ENCODE measurements around the gene GPC5.
A peak's percentile ranks its signal among the peaks of the same experiment; 100 is the strongest.
"Not testable (repeated sequence)": the region's sequence is repeated elsewhere in the genome, so short reads cannot be mapped to it uniquely, and the experiment has no call there.

The GPC5 gene

DNA sequence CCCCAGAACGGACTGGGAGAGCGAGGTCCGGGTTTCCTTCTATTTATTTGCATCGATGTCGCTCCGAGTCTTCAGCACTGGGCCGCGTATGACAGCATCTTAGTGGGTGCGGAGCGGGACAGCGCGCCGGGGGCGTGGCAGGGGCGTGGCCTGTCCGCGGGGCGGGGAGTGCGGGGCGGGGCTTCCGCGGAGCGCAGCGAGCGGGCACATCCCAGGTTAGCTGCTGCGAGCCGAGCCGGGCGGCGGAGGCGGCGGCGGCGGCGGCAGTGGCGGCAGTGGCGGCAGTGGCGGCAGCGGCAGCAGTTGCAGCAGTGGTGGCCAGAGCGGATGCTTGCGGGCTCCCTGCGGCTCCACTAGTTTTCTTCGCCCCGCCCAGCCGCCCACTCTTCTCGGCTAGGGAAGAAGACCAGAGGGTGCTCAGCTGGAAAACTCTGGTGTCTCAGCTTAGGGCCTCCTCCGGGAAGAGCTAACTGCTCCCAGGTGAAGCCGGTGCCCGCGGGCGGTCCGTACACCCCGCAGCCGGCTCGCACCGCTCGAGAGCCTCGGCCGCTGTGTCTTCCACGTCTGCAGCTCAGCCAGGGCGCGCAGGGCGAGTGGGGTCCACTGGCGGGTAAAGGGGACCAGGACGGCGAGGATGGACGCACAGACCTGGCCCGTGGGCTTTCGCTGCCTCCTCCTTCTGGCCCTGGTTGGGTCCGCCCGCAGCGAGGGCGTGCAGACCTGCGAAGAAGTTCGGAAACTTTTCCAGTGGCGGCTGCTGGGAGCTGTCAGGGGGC, at the start of gene GPC5:
Gene GPC5 (plus strand): TSS at position 209 of the 776 bp plus-strand sequence.
- H3K9me3 ChIP-seq (ENCODE audit: control insufficient read depth, insufficient read depth, low read length), result no peaks in the 10 kb centered on the region
- H3K36me3 ChIP-seq (ENCODE audit: insufficient read depth, low read length), result no peaks in the 10 kb centered on the region
- no peaks in the 10 kb centered on the region for H3K4me1 ChIP-seq (ENCODE audit: insufficient read depth, low read length)
- peak within 1 kb of the TSS; percentile 70; the same call in 1 of the 2 replicates for H3K9ac ChIP-seq (ENCODE audit: low read depth, low read length)

GRCh38 chr13:91348906-91349435, 49.5 kb upstream of the GPC5 start:
- H3K9me3 ChIP-seq (ENCODE audit: control insufficient read depth, insufficient read depth, low read length), result no peaks in the 10 kb centered on the region
- H3K4me1 ChIP-seq (ENCODE audit: insufficient read depth, low read length), result peaks cover 20% of the 10 kb centered on the region
- H3K9ac ChIP-seq (ENCODE audit: low read depth, low read length), result peak overlapping the region; percentile 91
- peaks cover 13% of the 10 kb centered on the region for H3K36me3 ChIP-seq (ENCODE audit: insufficient read depth, low read length)

DNA sequence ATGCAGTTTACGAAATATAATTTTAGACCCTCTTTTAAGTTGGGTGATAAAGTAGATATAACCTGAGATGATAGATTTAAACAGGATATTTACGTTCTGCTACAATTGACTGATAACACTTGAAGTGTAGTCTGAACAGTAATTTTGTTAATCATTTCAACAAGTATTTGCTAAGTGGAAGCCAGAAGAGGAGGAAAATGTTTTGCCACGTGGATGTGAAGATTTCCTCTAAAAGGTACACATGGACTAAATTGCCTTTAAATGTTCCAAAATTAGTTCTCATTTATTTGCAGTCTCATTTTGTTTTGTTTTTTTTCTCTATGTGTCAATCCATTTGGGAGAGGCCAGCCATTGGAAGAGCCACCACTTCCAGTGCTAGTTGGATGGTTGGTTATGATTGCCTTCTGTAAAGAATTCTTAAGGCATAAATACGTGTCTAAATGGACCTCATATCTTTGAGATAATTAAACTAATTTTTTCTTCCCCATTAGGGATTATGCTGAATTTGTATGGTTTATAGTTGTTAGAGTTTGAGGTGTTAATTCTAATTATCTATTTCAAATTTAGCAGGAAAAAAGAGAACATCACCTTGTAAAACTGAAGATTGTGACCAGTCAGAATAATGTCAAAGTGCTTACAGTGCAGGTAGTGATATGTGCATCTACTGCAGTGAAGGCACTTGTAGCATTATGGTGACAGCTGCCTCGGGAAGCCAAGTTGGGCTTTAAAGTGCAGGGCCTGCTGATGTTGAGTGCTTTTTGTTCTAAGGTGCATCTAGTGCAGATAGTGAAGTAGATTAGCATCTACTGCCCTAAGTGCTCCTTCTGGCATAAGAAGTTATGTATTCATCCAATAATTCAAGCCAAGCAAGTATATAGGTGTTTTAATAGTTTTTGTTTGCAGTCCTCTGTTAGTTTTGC, 48.2 kb upstream of the GPC5 start:
- peak overlapping the region; percentile 91 for H3K9ac ChIP-seq (ENCODE audit: low read depth, low read length)
- peaks cover 20% of the 10 kb centered on the region for H3K4me1 ChIP-seq (ENCODE audit: insufficient read depth, low read length)
- peaks cover 13% of the 10 kb centered on the region for H3K36me3 ChIP-seq (ENCODE audit: insufficient read depth, low read length)
- H3K9me3 ChIP-seq (ENCODE audit: control insufficient read depth, insufficient read depth, low read length), result no peaks in the 10 kb centered on the region

- H3K9ac ChIP-seq (ENCODE audit: low read depth, low read length), result no peak overlapping the region
- H3K36me3 ChIP-seq (ENCODE audit: insufficient read depth, low read length), result peaks cover 19% of the 10 kb centered on the region
- H3K4me1 ChIP-seq (ENCODE audit: insufficient read depth, low read length), result peaks cover 20% of the 10 kb centered on the region
- H3K9me3 ChIP-seq (ENCODE audit: control insufficient read depth, insufficient read depth, low read length), result no peaks in the 10 kb centered on the region
These were observed 47.3 kb upstream of the GPC5 start for GRCh38 chr13:91351123-91351522.

GRCh38 chr13:91351980-91352379, 46.4 kb upstream of the GPC5 start:
- Histone ChIP-seq H3K9me3 (ENCODE audit: control insufficient read depth, insufficient read depth, low read length) (no peaks in the 10 kb centered on the region), H3K9ac (ENCODE audit: low read depth, low read length) (no peak overlapping the region), H3K4me1 (ENCODE audit: insufficient read depth, low read length) (peaks cover 17% of the 10 kb centered on the region), H3K36me3 (ENCODE audit: insufficient read depth, low read length) (peaks cover 19% of the 10 kb centered on the region)

DNA sequence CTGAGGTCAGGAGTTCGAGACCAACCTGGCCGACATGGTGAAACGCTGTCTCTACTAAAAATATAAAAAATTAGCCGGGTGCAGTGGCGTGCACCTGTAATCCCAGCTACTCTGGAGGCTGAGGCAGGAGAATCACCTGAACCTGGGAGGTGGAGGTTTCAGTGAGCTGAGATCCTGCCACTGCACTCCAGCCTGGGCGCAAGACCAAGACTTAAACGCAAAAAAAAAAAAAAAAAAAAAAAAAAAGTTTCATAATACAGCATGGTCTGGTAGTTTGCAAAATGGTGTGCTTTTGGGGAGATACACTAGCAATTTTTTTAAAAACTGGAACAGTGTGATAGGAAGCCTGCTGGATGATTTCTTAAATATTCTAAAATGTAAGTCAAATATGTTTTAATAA, 45.5 kb upstream of the GPC5 start:
- not testable (repeated sequence) for H3K9ac ChIP-seq (ENCODE audit: low read depth, low read length); H3K9me3 ChIP-seq (ENCODE audit: control insufficient read depth, insufficient read depth, low read length)
- H3K36me3 ChIP-seq (ENCODE audit: insufficient read depth, low read length), result peaks cover 19% of the 10 kb centered on the region
- peaks cover 17% of the 10 kb centered on the region for H3K4me1 ChIP-seq (ENCODE audit: insufficient read depth, low read length)

GRCh38 chr13:91353494-91353893, 44.9 kb upstream of the GPC5 start:
- Histone ChIP-seq H3K9me3 (ENCODE audit: control insufficient read depth, insufficient read depth, low read length) (no peaks in the 10 kb centered on the region), H3K4me1 (ENCODE audit: insufficient read depth, low read length) (peaks cover 17% of the 10 kb centered on the region), H3K9ac (ENCODE audit: low read depth, low read length) (no peak overlapping the region), H3K36me3 (ENCODE audit: insufficient read depth, low read length) (peaks cover 19% of the 10 kb centered on the region)

DNA sequence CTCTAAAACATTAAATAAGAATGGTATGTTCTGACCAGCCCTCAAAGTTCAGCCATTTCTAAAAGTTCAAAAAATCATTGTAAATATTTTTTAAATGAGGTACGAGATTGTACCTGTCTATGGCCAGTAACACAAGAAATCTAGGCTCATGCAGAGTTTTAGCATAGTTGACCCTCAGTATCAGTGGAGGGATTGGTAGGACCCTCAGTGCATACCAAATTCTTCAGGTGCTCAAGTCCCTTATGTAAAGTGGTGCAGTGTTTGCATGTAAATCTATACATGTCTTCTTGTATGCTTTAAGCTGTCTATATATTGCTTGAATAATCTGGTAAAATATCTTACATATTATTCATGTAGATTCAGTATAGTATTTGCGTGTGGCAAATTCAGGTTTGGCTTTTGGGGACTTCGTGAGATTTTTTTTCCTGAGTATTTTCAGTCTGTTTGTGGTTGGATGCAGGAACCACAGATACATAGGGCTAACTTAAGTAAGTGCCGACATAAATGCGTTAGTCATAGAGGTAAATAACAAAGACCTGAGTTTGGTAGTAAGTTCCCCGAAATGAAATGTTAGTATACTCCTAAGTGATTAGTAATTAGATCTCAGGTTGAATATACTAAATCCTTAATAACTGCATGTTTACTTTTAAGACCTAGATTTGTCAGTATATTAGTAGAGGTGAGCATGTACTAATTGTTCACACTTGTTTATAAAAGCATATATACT, 43.2 kb upstream of the GPC5 start:
- peaks cover 19% of the 10 kb centered on the region for H3K36me3 ChIP-seq (ENCODE audit: insufficient read depth, low read length)

GRCh38 chr13:91355826-91356710, 42.4 kb upstream of the GPC5 start:
- H3K9me3 ChIP-seq (ENCODE audit: control insufficient read depth, insufficient read depth, low read length), result no peaks in the 10 kb centered on the region
- H3K4me1 ChIP-seq (ENCODE audit: insufficient read depth, low read length), result peaks cover 5% of the 10 kb centered on the region
- H3K36me3 ChIP-seq (ENCODE audit: insufficient read depth, low read length), result peaks cover 13% of the 10 kb centered on the region
- H3K9ac ChIP-seq (ENCODE audit: low read depth, low read length), result no peak overlapping the region

More for the DNA sequence above, 43.2 kb upstream of the GPC5 start:
- H3K9ac ChIP-seq (ENCODE audit: low read depth, low read length), result no peak overlapping the region
- peaks cover 13% of the 10 kb centered on the region for H3K4me1 ChIP-seq (ENCODE audit: insufficient read depth, low read length)
- H3K9me3 ChIP-seq (ENCODE audit: control insufficient read depth, insufficient read depth, low read length), result no peaks in the 10 kb centered on the region

DNA sequence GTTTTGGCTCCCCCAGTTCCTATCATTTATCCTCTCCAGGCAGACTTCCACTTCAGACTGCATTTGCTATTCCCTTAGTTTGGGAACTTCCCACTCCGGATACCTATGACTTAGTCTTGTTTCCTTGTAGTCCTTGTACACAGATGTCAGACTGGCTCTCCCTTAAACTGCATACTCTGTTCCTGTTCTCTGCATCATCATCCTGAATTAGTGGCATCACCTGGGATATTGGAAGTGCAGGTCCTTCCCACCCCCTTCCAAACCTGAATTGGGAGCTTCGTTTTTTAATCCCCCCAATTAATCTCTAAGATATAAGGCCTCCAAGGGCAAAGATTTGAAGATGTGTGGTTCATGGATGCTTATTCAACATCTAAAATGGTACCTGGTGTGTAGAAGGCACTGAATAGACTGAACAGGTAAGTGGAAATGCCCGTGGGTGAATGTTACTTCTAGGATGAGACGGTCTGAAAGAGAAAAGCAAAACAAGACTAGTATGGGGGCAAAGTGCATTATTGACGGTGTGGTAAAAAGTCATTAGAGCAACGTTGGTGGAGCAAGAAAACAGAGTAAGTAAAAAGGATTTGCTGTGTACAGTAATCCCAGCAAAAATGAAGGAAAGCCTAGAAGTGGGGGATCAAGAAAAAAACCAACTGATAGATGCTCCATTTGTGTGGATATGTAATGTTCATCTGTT, 41.4 kb upstream of the GPC5 start:
- Histone ChIP-seq H3K4me1 (ENCODE audit: insufficient read depth, low read length) (peaks cover 2% of the 10 kb centered on the region; the same call in 1 of the 2 replicates), H3K9ac (ENCODE audit: low read depth, low read length) (no peak overlapping the region), H3K36me3 (ENCODE audit: insufficient read depth, low read length) (peaks cover 7% of the 10 kb centered on the region), H3K9me3 (ENCODE audit: control insufficient read depth, insufficient read depth, low read length) (no peaks in the 10 kb centered on the region)

DNA sequence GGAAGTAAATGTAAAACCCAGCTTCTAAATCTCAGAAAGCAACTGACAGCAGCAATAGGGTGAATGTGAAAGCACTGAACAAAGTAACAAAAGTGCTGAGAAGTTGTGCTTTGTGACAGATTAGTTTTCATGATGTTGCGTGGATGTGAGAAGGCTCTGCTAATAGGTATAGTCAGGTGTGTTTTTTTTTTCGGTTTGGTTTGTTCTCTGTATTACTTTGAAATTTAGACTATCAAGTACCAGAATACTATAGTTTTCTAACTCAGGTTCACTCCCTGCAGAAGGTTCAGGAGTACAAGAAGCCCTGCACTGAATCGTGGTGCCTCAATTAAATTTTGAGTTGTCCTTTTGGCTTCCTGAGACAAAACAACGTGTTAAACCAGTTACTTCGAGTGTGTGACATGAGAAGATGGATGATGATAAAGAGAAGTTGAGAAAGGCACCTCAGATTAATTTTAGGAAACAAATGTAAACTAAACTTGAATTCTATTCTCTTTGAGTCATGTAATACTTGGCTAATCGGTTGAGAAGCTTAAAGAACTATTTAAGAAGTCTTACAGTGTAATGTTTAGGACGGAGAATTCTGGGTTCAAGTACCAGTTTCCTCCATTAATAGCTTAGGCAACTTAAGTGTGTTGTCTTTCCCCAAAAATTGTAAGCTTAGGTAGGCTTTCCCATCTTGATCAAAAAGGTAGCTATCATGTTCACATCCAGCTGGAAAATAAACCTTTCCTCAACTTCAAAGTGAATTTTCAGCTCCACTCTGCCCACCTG, 40.6 kb upstream of the GPC5 start:
- Histone ChIP-seq H3K36me3 (ENCODE audit: insufficient read depth, low read length) (peaks cover 6% of the 10 kb centered on the region; the same call in 1 of the 2 replicates), H3K4me1 (ENCODE audit: insufficient read depth, low read length) (no peaks in the 10 kb centered on the region), H3K9me3 (ENCODE audit: control insufficient read depth, insufficient read depth, low read length) (no peaks in the 10 kb centered on the region)

GRCh38 chr13:91358387-91358782, 40.0 kb upstream of the GPC5 start:
- no peaks in the 10 kb centered on the region for H3K4me1 ChIP-seq (ENCODE audit: insufficient read depth, low read length)
- H3K36me3 ChIP-seq (ENCODE audit: insufficient read depth, low read length), result peaks cover 6% of the 10 kb centered on the region; the same call in 1 of the 2 replicates
- no peak overlapping the region for H3K9ac ChIP-seq (ENCODE audit: low read depth, low read length)
- H3K9me3 ChIP-seq (ENCODE audit: control insufficient read depth, insufficient read depth, low read length), result no peaks in the 10 kb centered on the region

More for the DNA sequence above, 40.6 kb upstream of the GPC5 start:
- no peak overlapping the region for H3K9ac ChIP-seq (ENCODE audit: low read depth, low read length)
